Measurements from ENCODE around the gene DDX56.
A peak's percentile ranks its signal among the peaks of the same experiment; 100 is the strongest.
"Not testable (repeated sequence)": the region's sequence is repeated elsewhere in the genome, so short reads cannot be mapped to it uniquely, and the experiment has no call there.

DDX56 gene

DNA sequence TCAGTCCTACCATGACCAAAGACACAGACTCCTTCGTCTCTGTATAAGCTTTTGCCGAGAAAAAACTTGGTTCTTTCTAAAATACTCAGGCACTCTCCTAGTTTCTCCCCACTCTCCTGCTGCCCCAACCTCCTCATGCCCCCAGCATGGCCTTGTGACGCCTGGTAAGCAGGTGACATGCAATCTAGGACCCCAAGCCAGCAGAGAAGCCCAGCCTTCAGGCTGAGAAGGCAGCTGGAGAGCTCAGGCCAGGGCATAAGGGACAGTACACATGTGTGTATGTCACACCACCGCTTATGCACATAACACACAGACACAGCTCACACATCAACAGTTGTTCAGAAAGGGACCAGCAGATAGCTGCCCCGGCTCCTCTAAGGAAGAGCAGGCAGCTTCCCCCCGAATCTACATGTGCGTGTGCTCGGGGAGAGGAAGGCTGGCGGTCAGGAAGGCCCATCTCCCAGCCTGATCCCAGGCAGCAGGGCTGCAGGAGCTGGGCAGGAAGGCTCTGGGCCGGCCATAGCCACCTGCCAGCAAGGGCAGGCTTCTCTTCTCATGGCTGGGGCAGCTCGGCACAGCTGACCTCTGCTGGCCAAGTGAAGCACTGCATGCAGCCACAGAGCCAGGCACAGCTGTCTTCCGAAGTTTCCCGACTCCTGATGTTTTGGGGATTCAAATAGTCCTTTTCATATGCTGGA is 8.5 kb downstream of the DDX56 start:
- H3K4me2 ChIP-seq (ENCODE audit: low read length), result no peak overlapping the region
- H3F3A ChIP-seq (ENCODE audit: control insufficient read depth, insufficient read depth), result peaks cover 12% of the 10 kb centered on the region
- peaks cover 14% of the 10 kb centered on the region for H3K79me2 ChIP-seq (ENCODE audit: control insufficient read depth, low read length)
- H3K27ac ChIP-seq (ENCODE audit: low read depth, low read length), result no peak overlapping the region
- peaks cover 14% of the 10 kb centered on the region for H4K20me1 ChIP-seq (ENCODE audit: control insufficient read depth, insufficient read depth, low read depth, low read length)
- peaks cover 61% of the 10 kb centered on the region for H3K36me3 ChIP-seq (ENCODE audit: control insufficient read depth, low read length)
- no peaks in the 10 kb centered on the region for H3K9me3 ChIP-seq (ENCODE audit: control insufficient read depth, insufficient read depth, low read length)
- no peaks in the 10 kb centered on the region for H3K4me1 ChIP-seq (ENCODE audit: control insufficient read depth, low read length)
- no peak overlapping the region for H3K4me3 ChIP-seq (ENCODE audit: low read length)
- TF ChIP-seq, protein P1, sequence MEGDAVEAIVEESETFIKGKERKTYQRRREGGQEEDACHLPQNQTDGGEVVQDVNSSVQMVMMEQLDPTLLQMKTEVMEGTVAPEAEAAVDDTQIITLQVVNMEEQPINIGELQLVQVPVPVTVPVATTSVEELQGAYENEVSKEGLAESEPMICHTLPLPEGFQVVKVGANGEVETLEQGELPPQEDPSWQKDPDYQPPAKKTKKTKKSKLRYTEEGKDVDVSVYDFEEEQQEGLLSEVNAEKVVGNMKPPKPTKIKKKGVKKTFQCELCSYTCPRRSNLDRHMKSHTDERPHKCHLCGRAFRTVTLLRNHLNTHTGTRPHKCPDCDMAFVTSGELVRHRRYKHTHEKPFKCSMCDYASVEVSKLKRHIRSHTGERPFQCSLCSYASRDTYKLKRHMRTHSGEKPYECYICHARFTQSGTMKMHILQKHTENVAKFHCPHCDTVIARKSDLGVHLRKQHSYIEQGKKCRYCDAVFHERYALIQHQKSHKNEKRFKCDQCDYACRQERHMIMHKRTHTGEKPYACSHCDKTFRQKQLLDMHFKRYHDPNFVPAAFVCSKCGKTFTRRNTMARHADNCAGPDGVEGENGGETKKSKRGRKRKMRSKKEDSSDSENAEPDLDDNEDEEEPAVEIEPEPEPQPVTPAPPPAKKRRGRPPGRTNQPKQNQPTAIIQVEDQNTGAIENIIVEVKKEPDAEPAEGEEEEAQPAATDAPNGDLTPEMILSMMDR (IDR thresholded peaks at IDR 0.05; ENCODE audit: low read depth, low read length, poor library complexity, severe bottlenecking), result peak; percentile 100
- TF ChIP-seq EZH2phosphoT487 (IDR thresholded peaks at IDR 0.05; ENCODE audit: borderline replicate concordance, low read length), result no peak
- no peaks in the 10 kb centered on the region for H3K27me3 ChIP-seq (ENCODE audit: control insufficient read depth, low read length)
- H3K9me2 ChIP-seq (replicated peaks; ENCODE audit: control insufficient read depth, low read length), result no peaks in the 10 kb centered on the region

DNA sequence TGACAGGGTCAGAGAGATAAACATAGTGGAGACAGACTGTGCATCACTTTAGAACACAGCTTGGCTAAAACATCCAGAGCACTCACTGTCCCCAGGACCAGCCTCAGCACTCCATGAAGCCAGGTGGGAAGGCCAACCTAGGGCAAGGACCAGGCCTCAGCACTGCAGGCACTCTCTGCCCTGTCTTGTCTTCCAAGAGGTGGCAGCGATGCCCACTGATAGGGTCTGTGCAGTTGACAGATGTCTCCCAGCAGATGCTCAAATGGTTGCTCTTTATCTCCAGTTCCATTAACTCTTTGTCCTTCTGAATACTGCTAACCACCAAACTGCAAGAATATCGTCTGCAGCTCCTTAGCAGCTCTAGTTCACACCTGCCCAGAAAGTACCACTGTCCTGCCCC is 9.1 kb downstream of the DDX56 start:
- no peaks in the 10 kb centered on the region for H3K9me2 ChIP-seq (replicated peaks; ENCODE audit: control insufficient read depth, low read length)
- no peaks in the 10 kb centered on the region for H3K4me1 ChIP-seq (ENCODE audit: control insufficient read depth, low read length)
- H3K4me3 ChIP-seq (ENCODE audit: low read length), result no peak overlapping the region
- no peak overlapping the region for H3K27ac ChIP-seq (ENCODE audit: low read depth, low read length)
- H3K36me3 ChIP-seq (ENCODE audit: control insufficient read depth, low read length), result peaks cover 55% of the 10 kb centered on the region
- H3K27me3 ChIP-seq (ENCODE audit: control insufficient read depth, low read length), result no peaks in the 10 kb centered on the region
- H4K20me1 ChIP-seq (ENCODE audit: control insufficient read depth, insufficient read depth, low read depth, low read length), result peaks cover 14% of the 10 kb centered on the region
- peaks cover 12% of the 10 kb centered on the region for H3F3A ChIP-seq (ENCODE audit: control insufficient read depth, insufficient read depth)
- H3K4me2 ChIP-seq (ENCODE audit: low read length), result no peak overlapping the region
- no peaks in the 10 kb centered on the region for H3K9me3 ChIP-seq (ENCODE audit: control insufficient read depth, insufficient read depth, low read length)
- TF ChIP-seq EZH2phosphoT487 (IDR thresholded peaks at IDR 0.05; ENCODE audit: borderline replicate concordance, low read length), result no peak
- TF ChIP-seq, protein P1 (IDR thresholded peaks at IDR 0.05; ENCODE audit: low read depth, low read length, poor library complexity, severe bottlenecking), result no peak
- H3K79me2 ChIP-seq (ENCODE audit: control insufficient read depth, low read length), result peaks cover 12% of the 10 kb centered on the region

DNA sequence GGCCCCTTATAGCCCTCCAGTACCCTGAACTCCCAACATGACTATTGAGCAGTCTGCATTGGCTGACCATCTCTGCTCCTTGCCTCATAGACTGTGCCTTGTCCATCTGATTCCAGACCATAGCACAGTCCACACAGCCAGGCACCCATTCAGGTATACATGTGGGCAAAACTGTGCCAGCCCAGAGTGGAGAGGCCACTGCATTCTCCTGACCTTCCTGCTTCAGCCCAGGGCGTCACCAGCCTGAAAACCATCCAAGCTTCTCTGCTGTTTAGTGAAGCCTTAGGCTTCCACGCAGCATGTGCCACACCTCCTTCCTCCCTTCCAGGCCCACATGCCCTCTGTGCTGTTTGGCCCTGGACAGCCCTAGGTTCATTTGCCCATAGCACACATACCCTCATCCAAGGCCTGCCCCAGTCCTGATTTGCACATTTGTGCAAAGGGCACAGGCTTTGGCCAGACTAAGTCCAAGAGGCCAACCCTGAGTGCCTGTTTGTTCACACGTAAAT is 10.5 kb downstream of the DDX56 start:
- H4K20me1 ChIP-seq (ENCODE audit: control insufficient read depth, insufficient read depth, low read depth, low read length), result peaks cover 14% of the 10 kb centered on the region
- H3K79me2 ChIP-seq (ENCODE audit: control insufficient read depth, low read length), result peaks cover 10% of the 10 kb centered on the region
- no peak overlapping the region for H3K4me3 ChIP-seq (ENCODE audit: low read length)
- H3K27ac ChIP-seq (ENCODE audit: low read depth, low read length), result no peak overlapping the region
- no peaks in the 10 kb centered on the region for H3K9me3 ChIP-seq (ENCODE audit: control insufficient read depth, insufficient read depth, low read length)
- no peaks in the 10 kb centered on the region for H3K4me1 ChIP-seq (ENCODE audit: control insufficient read depth, low read length)
- peaks cover 12% of the 10 kb centered on the region for H3F3A ChIP-seq (ENCODE audit: control insufficient read depth, insufficient read depth)
- no peaks in the 10 kb centered on the region for H3K9me2 ChIP-seq (replicated peaks; ENCODE audit: control insufficient read depth, low read length)
- no peak overlapping the region for H3K4me2 ChIP-seq (ENCODE audit: low read length)
- peaks cover 41% of the 10 kb centered on the region for H3K36me3 ChIP-seq (ENCODE audit: control insufficient read depth, low read length)
- no peaks in the 10 kb centered on the region for H3K27me3 ChIP-seq (ENCODE audit: control insufficient read depth, low read length)
- no peak for TF ChIP-seq EZH2phosphoT487 (IDR thresholded peaks at IDR 0.05; ENCODE audit: borderline replicate concordance, low read length)
- TF ChIP-seq, protein P1 (IDR thresholded peaks at IDR 0.05; ENCODE audit: low read depth, low read length, poor library complexity, severe bottlenecking), result no peak

DNA sequence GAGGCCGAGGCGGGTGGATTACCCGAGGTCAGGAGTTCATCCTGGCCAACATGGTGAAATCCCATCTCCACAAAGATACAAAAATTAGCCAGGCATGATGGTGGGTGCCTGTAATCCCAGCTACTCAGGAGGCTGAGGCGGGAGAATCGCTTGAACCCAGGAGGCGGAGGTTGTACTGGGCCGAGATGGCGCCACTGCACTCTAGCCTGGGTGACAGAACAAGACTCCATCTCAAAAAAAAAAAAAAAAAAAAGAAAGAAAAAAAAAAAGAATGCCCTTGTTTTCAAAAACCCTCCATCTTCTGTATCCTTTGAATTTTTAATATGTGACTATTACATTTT is 11.1 kb downstream of the DDX56 start:
- H3K4me3 ChIP-seq (ENCODE audit: low read length); H3K9me2 ChIP-seq (replicated peaks; ENCODE audit: control insufficient read depth, low read length); H3K79me2 ChIP-seq (ENCODE audit: control insufficient read depth, low read length); H3K9me3 ChIP-seq (ENCODE audit: control insufficient read depth, insufficient read depth, low read length); H3K4me1 ChIP-seq (ENCODE audit: control insufficient read depth, low read length); H3K4me2 ChIP-seq (ENCODE audit: low read length); H3K27ac ChIP-seq (ENCODE audit: low read depth, low read length); H3K27me3 ChIP-seq (ENCODE audit: control insufficient read depth, low read length): not testable (repeated sequence)
- H3K36me3 ChIP-seq (ENCODE audit: control insufficient read depth, low read length), result peaks cover 35% of the 10 kb centered on the region
- peaks cover 12% of the 10 kb centered on the region for H3F3A ChIP-seq (ENCODE audit: control insufficient read depth, insufficient read depth)
- peaks cover 14% of the 10 kb centered on the region for H4K20me1 ChIP-seq (ENCODE audit: control insufficient read depth, insufficient read depth, low read depth, low read length)
